ENCODE results near the gene CEND1.

CEND1 gene

GRCh38 chr11:827146-827896 lies 37.4 kb upstream of the CEND1 start:
- no peak for DNase-seq

GRCh38 chr11:826836-827145 lies 36.9 kb upstream of the CEND1 start:
- peak in 1 of 2 experiments; percentile 28 for DNase-seq

DNA sequence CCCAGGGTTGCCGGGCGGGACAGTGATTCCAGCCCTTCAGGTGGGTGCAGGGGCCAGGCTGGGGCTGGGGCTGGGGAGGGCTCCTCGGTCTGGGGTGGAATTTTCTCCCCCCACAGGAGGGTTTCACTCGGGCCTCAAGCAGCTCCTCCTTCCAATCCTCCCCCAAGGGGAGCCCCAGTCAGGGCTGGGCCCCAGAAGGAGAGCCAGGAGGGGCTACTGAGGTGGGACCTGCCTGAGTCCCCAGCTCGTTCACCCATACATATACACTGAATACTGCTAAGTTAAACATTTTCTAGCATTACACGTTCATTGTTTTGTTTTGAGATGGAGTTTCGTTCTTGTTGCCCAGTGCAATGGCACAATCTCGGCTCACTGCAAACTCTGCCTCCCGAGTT lies 36.3 kb upstream of the CEND1 start:
- no peak for DNase-seq

DNA sequence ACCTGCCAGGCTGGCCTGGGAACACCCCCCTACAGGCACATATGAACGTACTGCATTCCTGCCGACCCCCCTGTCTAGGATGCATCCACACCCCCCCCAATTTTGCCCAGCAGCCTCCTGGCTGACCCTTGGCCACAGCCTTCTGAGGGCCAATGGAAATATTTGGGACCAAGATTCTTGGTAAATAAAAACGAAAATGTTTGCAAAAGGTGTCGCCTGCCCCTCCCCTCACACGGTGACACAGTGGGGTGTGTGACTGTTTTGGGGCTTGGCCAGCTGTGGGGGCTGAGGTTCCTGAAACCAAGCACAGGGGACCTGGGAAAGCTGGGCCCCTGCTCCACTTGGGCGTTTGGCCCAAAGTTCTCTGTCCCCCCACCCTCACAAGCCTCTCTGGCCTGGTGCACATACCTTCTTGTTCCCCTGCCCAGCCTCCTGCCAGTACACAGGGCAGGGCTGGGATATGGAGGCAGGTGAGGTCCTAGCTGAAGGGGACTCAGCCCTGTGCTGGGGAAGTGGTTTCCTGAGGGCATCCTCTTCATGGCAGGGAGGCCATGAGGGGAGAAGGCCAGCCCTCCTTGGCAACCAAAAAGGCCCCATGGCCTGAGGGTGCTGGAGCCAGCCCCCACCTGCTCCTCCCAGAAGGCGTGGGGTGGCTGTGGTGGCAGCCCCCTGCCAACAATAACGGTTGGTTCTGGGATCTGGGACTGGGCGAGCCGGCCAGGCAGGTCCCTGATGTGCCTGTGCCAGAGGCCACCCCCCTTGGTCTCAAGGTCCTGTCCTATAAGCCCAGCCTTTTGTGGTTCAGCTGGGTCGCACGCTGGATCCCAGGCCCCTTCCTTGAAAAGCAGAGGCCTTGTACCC lies 35.7 kb upstream of the CEND1 start:
- no peak for DNase-seq

DNA sequence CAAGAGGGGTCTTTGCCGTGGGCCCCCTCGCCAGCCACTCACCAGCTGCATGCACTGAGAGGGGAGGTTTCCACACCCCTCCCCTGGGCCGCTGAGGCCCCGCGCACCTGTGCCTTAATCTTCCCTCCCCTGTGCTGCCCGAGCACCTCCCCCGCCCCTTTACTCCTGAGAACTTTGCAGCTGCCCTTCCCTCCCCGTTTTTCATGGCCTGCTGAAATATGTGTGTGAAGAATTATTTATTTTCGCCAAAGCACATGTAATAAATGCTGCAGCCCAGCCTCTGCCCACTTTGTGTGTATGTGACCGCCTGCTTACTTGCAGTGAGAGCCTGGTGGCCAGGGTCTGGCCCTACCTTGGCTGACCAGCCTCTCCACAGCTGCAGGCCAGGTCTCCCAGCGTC lies 35.1 kb upstream of the CEND1 start:
- no peak for DNase-seq

DNA sequence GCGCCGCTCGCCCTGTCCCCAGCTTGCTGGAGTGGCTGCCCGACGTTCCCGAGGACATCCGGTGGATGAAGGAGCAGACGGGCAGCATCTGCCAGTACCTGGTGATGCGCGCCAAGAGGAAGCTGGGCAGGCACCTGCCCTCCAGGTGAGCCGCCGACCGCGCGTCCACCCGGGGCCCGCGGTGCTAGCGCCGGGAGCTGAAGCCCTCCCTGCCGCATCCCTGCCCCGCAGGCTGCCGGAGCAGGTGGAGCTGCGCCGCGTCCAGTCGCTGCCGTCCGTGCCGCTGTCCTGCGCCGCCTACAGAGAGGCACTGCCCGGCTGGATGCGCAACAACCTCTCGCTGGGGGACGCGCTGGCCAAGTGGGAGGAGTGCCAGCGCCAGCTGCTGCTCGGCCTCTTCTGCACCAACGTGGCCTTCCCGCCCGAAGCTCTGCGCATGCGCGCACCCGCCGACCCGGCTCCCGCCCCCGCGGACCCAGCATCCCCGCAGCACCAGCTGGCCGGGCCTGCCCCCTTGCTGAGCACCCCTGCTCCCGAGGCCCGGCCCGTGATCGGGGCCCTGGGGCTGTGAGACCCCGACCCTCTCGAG lies 34.5 kb upstream of the CEND1 start:
- no peak for DNase-seq

- no peak for DNase-seq
Observed at GRCh38 chr11:823441-824291, 33.8 kb upstream of the CEND1 start.

- DNase-seq: peak; percentile 35 to 38
Observed at GRCh38 chr11:821512-822371, 31.9 kb upstream of the CEND1 start.

GRCh38 chr11:820655-821511 lies 31.0 kb upstream of the CEND1 start:
- DNase-seq: no peak

- DNase-seq: peak; percentile 96
Observed at GRCh38 chr11:819943-820649, 30.2 kb upstream of the CEND1 start.

GRCh38 chr11:819129-819931 lies 29.4 kb upstream of the CEND1 start:
- DNase-seq: peak; percentile 94 to 95

DNA sequence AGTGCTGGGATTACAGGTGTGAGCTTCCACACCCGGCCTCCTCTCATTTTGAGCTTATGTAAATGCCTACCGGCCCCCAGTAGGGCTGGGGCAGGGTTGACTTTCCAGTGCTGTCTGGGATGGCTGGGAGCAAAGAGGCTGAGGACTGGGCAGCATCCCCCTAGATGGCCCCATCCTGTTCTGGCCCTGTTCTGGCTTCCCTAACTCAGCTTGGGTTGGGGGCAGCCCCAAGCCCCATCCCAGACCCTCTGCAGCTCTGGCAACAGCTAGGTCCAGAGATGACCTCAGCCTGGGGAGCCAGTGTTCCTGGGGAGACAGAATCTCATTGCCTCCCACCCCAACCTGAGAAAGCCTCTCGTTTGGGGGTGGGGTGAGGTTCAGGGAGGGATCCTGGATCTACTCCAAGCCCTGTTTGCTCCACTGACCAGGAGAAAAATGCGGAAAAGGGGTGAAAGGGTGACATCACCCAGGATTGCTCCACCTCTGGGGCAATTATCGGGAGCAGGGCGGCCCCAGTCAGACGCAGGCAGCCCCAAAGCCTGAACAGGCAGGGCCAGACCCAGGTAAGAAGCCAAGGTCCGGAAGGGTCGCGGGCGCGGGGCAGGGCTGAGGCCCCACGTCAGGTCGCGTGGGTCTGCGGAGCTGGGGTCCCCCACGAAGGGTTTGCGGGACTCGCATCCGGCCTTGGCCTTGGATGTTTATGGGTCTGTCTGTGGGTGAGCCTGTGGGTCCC lies 28.7 kb upstream of the CEND1 start, which contains the start of gene PNPLA2:
PNPLA2 (plus strand) TSS at position 519 of the 733 bp plus-strand sequence. CDS start 805 bp downstream, outside the sequence.
- DNase-seq: no peak

- DNase-seq: no peak
Observed at GRCh38 chr11:816433-816779, 26.5 kb upstream of the CEND1 start.

- DNase-seq: no peak
Observed at GRCh38 chr11:815675-816432, 26.0 kb upstream of the CEND1 start.

DNA sequence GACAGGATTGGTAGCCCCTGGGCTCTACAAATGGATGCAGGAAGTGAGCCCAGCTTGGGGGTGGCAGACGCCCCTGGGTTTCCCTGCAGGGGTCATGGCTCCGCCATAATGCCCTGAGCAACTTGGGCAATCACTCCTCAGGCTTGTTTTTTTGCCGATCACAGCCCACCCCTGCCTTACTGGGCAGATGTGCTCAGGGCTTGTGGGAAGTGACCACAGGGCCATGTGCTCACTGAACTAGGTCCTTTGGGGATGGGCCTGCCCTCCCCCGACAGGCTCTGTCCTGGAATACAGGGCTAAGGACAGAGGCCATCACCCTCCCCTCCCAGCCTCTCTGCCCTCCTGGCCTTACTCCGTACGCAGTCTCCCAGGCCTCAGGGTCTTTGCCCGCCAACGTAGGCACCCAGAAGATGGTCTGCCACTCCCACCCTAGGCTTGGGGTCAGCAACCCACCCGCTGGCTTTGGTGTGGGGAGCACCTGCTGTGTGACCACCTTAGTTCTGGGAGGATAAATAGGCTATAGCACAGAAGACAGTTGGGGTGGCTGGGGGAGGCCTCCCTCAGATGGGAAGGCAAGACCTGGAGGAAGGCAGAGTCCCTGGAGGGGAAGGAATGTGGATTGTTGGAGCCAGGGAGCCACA lies 23.7 kb upstream of the CEND1 start:
- no peak for DNase-seq

- no peak for DNase-seq
Observed at GRCh38 chr11:813072-813455, 23.2 kb upstream of the CEND1 start.

- no peak for DNase-seq
Observed at GRCh38 chr11:812390-812789, 22.5 kb upstream of the CEND1 start.
